ENCODE measurements around the gene IRF2BP2. TPM values are rescaled to one million over a fixed set of nuclear protein-coding genes. Genes with fewer than 3 reads are reported as not detected.
A peak's percentile ranks its signal among the peaks of the same experiment; 100 is the strongest.

The IRF2BP2 gene
- total RNA-seq, 2 donors from 2014 or later: 111 to 124 TPM

- H3K9me3 ChIP-seq: no peaks in the 10 kb centered on the region
- H3K36me3 ChIP-seq: peaks cover 0 to 6% of the 10 kb centered on the region in 2 donors
- no peaks in the 10 kb centered on the region for H3K27me3 ChIP-seq (replicated peaks; ENCODE audit: insufficient read depth)
- peak; percentile 65 for TF ChIP-seq POLR2A (IDR thresholded peaks at IDR 0.05)
- peak; percentile 95 for TF ChIP-seq POLR2AphosphoS5 (IDR thresholded peaks at IDR 0.05)
- TF ChIP-seq CTCF (IDR thresholded peaks at IDR 0.05): no peak
- peak; percentile 90 for DNase-seq (ENCODE audit: low spot score)
- under 1% methylated on average over 20 of the region's 20 CpGs for WGBS
- H3K4me1 ChIP-seq (replicated peaks): peaks cover 9% of the 10 kb centered on the region
- peak overlapping the region in 1 of 2 donors; percentile 4 for H3K4me3 ChIP-seq
- intact Hi-C loops (cut with DNase I): loop anchor here (2.0 to 5.0 kb wide), 3 partner anchors 250 to 360 kb away; no protein-coding TSS in a partner anchor
- peak overlapping the region; percentile 98 to 99 for H3K27ac ChIP-seq
Observed at GRCh38 chr1:234612352-234613127, 2.6 kb upstream of the IRF2BP2 start.

GRCh38 chr1:234611847-234612351 is 1.9 kb upstream of the IRF2BP2 start:
- Histone ChIP-seq H3K4me1 (replicated peaks) (peaks cover 9% of the 10 kb centered on the region), H3K27ac (peak overlapping the region; percentile 98 to 99), H3K9me3 (no peaks in the 10 kb centered on the region), H3K27me3 (replicated peaks; ENCODE audit: insufficient read depth) (no peaks in the 10 kb centered on the region), H3K4me3 (no peak overlapping the region), H3K36me3 (peaks cover 0 to 9% of the 10 kb centered on the region in 2 donors)
- intact Hi-C loops (cut with DNase I): loop anchor here (2.0 to 5.0 kb wide), 4 partner anchors 113 to 360 kb away; no protein-coding TSS in a partner anchor
- DNase-seq (ENCODE audit: low spot score): no peak
- 59% methylated on average over 7 of the region's 7 CpGs for WGBS
- TF ChIP-seq POLR2AphosphoS5 (IDR thresholded peaks at IDR 0.05): no peak

GRCh38 chr1:234611225-234611846 is 1.4 kb upstream of the IRF2BP2 start:
- H3K27ac ChIP-seq: peak overlapping the region; percentile 98 to 99
- 6% methylated on average over 13 of the region's 22 CpGs for WGBS
- intact Hi-C loops (cut with DNase I): loop anchor here (2.0 to 5.0 kb wide), 3 partner anchors 113 to 361 kb away; no protein-coding TSS in a partner anchor
- no peaks in the 10 kb centered on the region for H3K27me3 ChIP-seq (replicated peaks; ENCODE audit: insufficient read depth)
- H3K4me3 ChIP-seq: peak overlapping the region; percentile 43 to 48
- DNase-seq (ENCODE audit: low spot score): peak; percentile 73
- TF ChIP-seq POLR2A (IDR thresholded peaks at IDR 0.05): no peak
- peak; percentile 72 for TF ChIP-seq POLR2AphosphoS5 (IDR thresholded peaks at IDR 0.05)
- no peak for TF ChIP-seq CTCF (IDR thresholded peaks at IDR 0.05)
- H3K36me3 ChIP-seq: peaks cover 0 to 9% of the 10 kb centered on the region in 2 donors
- peaks cover 9% of the 10 kb centered on the region for H3K4me1 ChIP-seq (replicated peaks)
- H3K9me3 ChIP-seq: no peaks in the 10 kb centered on the region

- Histone ChIP-seq H3K9me3 (no peaks in the 10 kb centered on the region), H3K27me3 (replicated peaks; ENCODE audit: insufficient read depth) (no peaks in the 10 kb centered on the region), H3K4me3 (peak overlapping the region; percentile 43 to 48), H3K36me3 (peaks cover 0 to 9% of the 10 kb centered on the region in 2 donors), H3K27ac (peak overlapping the region; percentile 98 to 99), H3K4me1 (replicated peaks) (peaks cover 9% of the 10 kb centered on the region)
- intact Hi-C loops (cut with DNase I): loop anchor here (1.0 to 5.0 kb wide), 4 partner anchors 114 to 387 kb away; no protein-coding TSS in a partner anchor
- under 1% methylated on average over 50 of the region's 71 CpGs for WGBS
- TF ChIP-seq POLR2AphosphoS5 (IDR thresholded peaks at IDR 0.05) (peak; percentile 73), CTCF (IDR thresholded peaks at IDR 0.05) (peak in 2 of 4 experiments; percentile 28 to 42), POLR2A (IDR thresholded peaks at IDR 0.05) (peak; percentile 92)
- DNase-seq (ENCODE audit: low spot score): peak; percentile 93
Observed at GRCh38 chr1:234610666-234611224, 767 bp upstream of the IRF2BP2 start.

GRCh38 chr1:234609691-234610042 is 311 bp downstream of the IRF2BP2 start:
- Histone ChIP-seq H3K27me3 (replicated peaks; ENCODE audit: insufficient read depth) (no peaks in the 10 kb centered on the region), H3K4me1 (replicated peaks) (peaks cover 9% of the 10 kb centered on the region), H3K4me3 (peak overlapping the region; percentile 81 to 85), H3K27ac (peak overlapping the region; percentile 100), H3K36me3 (peaks cover 0 to 9% of the 10 kb centered on the region in 2 donors), H3K9me3 (no peaks in the 10 kb centered on the region)
- intact Hi-C loops (cut with DNase I): loop anchor here (1.0 to 10.0 kb wide), 7 partner anchors 112 to 895 kb away; partner anchors contain the start of gene B3GALNT2
- TF ChIP-seq POLR2AphosphoS5 (IDR thresholded peaks at IDR 0.05) (no peak), POLR2A (IDR thresholded peaks at IDR 0.05) (no peak), CTCF (IDR thresholded peaks at IDR 0.05) (no peak)
- no peak for DNase-seq (ENCODE audit: low spot score)
- 0% methylated on average over 9 of the region's 67 CpGs for WGBS
